CD4-positive, alpha-beta T cell (primary cell): Measurements from ENCODE around the gene SNAPIN. TPM values are rescaled to one million over a fixed set of nuclear protein-coding genes. Genes with fewer than 3 reads are reported as not detected.

Experiments
- ATAC-seq: fragments of 200-7000 bp; cut with Tn5 transposase; one replicate; pipeline ENCODE4 v1.10.0; 2022; ENCODE audit warnings: mild to moderate bottlenecking; ENCODE audit not compliant: poor library complexity
- CTCF ChIA-PET: fragments of 350-600 bp; sonication (Branson Sonifier 250); formaldehyde crosslinking; loops from one replicate; lab custom pipeline; 2021; ENCODE audit warnings: antibody characterized with exemption, inconsistent platforms; lab: Charles Lee
- POLR2A ChIA-PET: fragments of 350-600 bp; sonication (Branson Sonifier 250); formaldehyde crosslinking; loops from one replicate; lab custom pipeline; 2021; ENCODE audit warnings: antibody characterized with exemption, inconsistent platforms; lab: Charles Lee
- DNase-seq, 14 experiments: peaks; one replicate each; pipeline ENCODE4 v3.0.0-alpha.2; 2013 to 2020; ENCODE audit warnings: mixed read lengths in 2 of 14
- H3K27ac ChIP-seq, 2 donors: one replicate each; pipeline versions ENCODE4 v1.5.1 to v1.7.0; 2013; ENCODE audit warnings: low read length in 2 of 2, low read depth in 1 of 2, mild to moderate bottlenecking in 1 of 2
- H3K27me3 ChIP-seq, 2 experiments: 1 replicate in 1 of 2; 2 replicates in 1 of 2; pipeline versions ENCODE4 v1.6.1 to v1.7.0; 2013; ENCODE audit warnings: low read length in 2 of 2, control low read depth in 1 of 2, mild to moderate bottlenecking in 1 of 2, moderate library complexity in 1 of 2; ENCODE audit not compliant: insufficient read depth in 2 of 2, control insufficient read depth in 1 of 2
- H3K36me3 ChIP-seq: one replicate; pipeline ENCODE4 v1.6.1; 2013; ENCODE audit warnings: low read length, control low read depth; ENCODE audit not compliant: insufficient read depth
- H3K4me1 ChIP-seq: one replicate; pipeline ENCODE4 v1.6.1; 2013; ENCODE audit warnings: low read length, control low read depth; ENCODE audit not compliant: insufficient read depth
- H3K4me3 ChIP-seq: one replicate; pipeline ENCODE4 v1.5.1; 2013; ENCODE audit warnings: mild to moderate bottlenecking, low read length, moderate library complexity
- H3K9me3 ChIP-seq, 2 experiments: 1 replicate in 1 of 2; 2 replicates in 1 of 2; pipeline versions ENCODE4 v1.6.1 to v1.7.0; 2013; ENCODE audit warnings: low read length in 2 of 2, mild to moderate bottlenecking in 2 of 2, control low read depth in 1 of 2, moderate library complexity in 1 of 2; ENCODE audit not compliant: control insufficient read depth in 1 of 2, insufficient read depth in 1 of 2
- H3K27ac Mint-ChIP-seq: one replicate; pipeline ENCODE4 v1.8.0; 2020; ENCODE audit warnings: mixed read lengths
- H3K27me3 Mint-ChIP-seq: one replicate; pipeline ENCODE4 v1.8.0; 2021; ENCODE audit warnings: mixed read lengths
- H3K36me3 Mint-ChIP-seq: one replicate; pipeline ENCODE4 v1.8.0; 2021; ENCODE audit warnings: low read depth, mixed read lengths
- H3K4me1 Mint-ChIP-seq: one replicate; pipeline ENCODE4 v1.8.0; 2021; ENCODE audit warnings: low read depth, mixed read lengths
- H3K4me3 Mint-ChIP-seq: one replicate; pipeline ENCODE4 v1.8.0; 2020; ENCODE audit warnings: mild to moderate bottlenecking, mixed read lengths
- H3K9me3 Mint-ChIP-seq: one replicate; pipeline ENCODE4 v1.8.0; 2020; ENCODE audit warnings: mixed read lengths
- CTCF ChIP-seq: fragments of 200-600 bp; IDR thresholded peaks from one replicate; pipeline ENCODE4 v1.8.0; 2022; ENCODE audit warnings: antibody characterized with exemption, mild to moderate bottlenecking
- intact Hi-C, 2 experiments: fragments of 100-400 bp; cut with DNase I in 1 of 2; cut with micrococcal nuclease in 1 of 2; formaldehyde crosslinking; loops; one replicate each; pipeline versions ENCODE4 v1.15.1 to v1.9.0; 2023 to 2025; cut with DNase I, micrococcal nuclease
- total RNA-seq, 174 experiments: library from RNA in 2 of 174; stranded (reverse) in 2 of 174; gene quantifications; one replicate each; pipeline ENCODE4 v1.2.3 and lab custom pipeline; 2021 to 2026

SNAPIN gene
- total RNA-seq, 2 experiments from 2014 or later: 7.2 to 7.3 TPM

GRCh38 chr1:153612111-153612754 lies 46.3 kb upstream of the SNAPIN start:
- H3K4me1 Mint-ChIP-seq: no peaks in the 10 kb centered on the region
- H3K9me3 Mint-ChIP-seq: no peaks in the 10 kb centered on the region
- intact Hi-C loops: no loop called here
- ChIA-PET CTCF (interaction anchor here (0.6 kb wide), 1 partner anchor 33 kb away, joined by 3 read pairs; no protein-coding TSS in a partner anchor), POLR2A (no interaction called here)
- H3K36me3 Mint-ChIP-seq: no peaks in the 10 kb centered on the region
- Histone ChIP-seq H3K27me3 (no peaks in the 10 kb centered on the region), H3K4me3 (no peak overlapping the region), H3K9me3 (no peaks in the 10 kb centered on the region), H3K36me3 (no peaks in the 10 kb centered on the region), H3K4me1 (peaks cover under 1% of the 10 kb centered on the region), H3K27ac (no peak overlapping the region)
- DNase-seq (no peak), ATAC-seq (no peak)
- TF ChIP-seq CTCF: no peak
- no peak overlapping the region for H3K27ac Mint-ChIP-seq
- H3K27me3 Mint-ChIP-seq: no peaks in the 10 kb centered on the region
- no peak overlapping the region for H3K4me3 Mint-ChIP-seq

GRCh38 chr1:153612755-153613331 lies 45.7 kb upstream of the SNAPIN start, which contains the start of gene S100A16:
Gene S100A16, minus strand, starts transcription at chr1:153613137. Its CDS starts 4,986 bp downstream, at chr1:153608151.
- Mint-ChIP-seq H3K27me3 (no peaks in the 10 kb centered on the region), H3K9me3 (no peaks in the 10 kb centered on the region), H3K4me1 (peaks cover 5% of the 10 kb centered on the region), H3K27ac (no peak within 1 kb of the TSS), H3K36me3 (no peaks in the 10 kb centered on the region), H3K4me3 (no peak within 1 kb of the TSS)
- ChIA-PET POLR2A (no interaction called here), CTCF (interaction anchor here (0.6 kb wide), 1 partner anchor 32 kb away, joined by 3 read pairs; no protein-coding TSS in a partner anchor)
- no peak for DNase-seq
- no peaks in the 10 kb centered on the region for H3K9me3 ChIP-seq
- H3K36me3 ChIP-seq: no peaks in the 10 kb centered on the region
- intact Hi-C loops: no loop called here
- H3K4me3 ChIP-seq: no peak within 1 kb of the TSS
- peaks cover 6% of the 10 kb centered on the region for H3K4me1 ChIP-seq
- no peak within 1 kb of the TSS for H3K27ac ChIP-seq
- H3K27me3 ChIP-seq: no peaks in the 10 kb centered on the region
- no peak for ATAC-seq
- no peak for TF ChIP-seq CTCF

GRCh38 chr1:153613406-153613805 lies 45.1 kb upstream of the SNAPIN start:
- Mint-ChIP-seq H3K36me3 (no peaks in the 10 kb centered on the region), H3K4me3 (no peak overlapping the region), H3K9me3 (no peaks in the 10 kb centered on the region), H3K27ac (no peak overlapping the region), H3K27me3 (no peaks in the 10 kb centered on the region), H3K4me1 (peaks cover 5% of the 10 kb centered on the region)
- Histone ChIP-seq H3K27me3 (no peaks in the 10 kb centered on the region), H3K4me3 (no peak overlapping the region), H3K4me1 (peaks cover 7% of the 10 kb centered on the region), H3K27ac (no peak overlapping the region), H3K36me3 (no peaks in the 10 kb centered on the region), H3K9me3 (no peaks in the 10 kb centered on the region)
- ATAC-seq: no peak
- TF ChIP-seq CTCF: no peak
- no peak for DNase-seq
- CTCF ChIA-PET: no interaction called here
- intact Hi-C loops: no loop called here
- POLR2A ChIA-PET: no interaction called here
